Measurements from ENCODE around the gene C17orf58. TPM values are rescaled to one million over a fixed set of nuclear protein-coding genes. Genes with fewer than 3 reads are reported as not detected.
A peak's percentile ranks its signal among the peaks of the same experiment; 100 is the strongest.

C17orf58 gene
- total and polyA plus RNA-seq, 9 of the 15 experiments (the other 6 are each of a cell fraction or from before 2014, with no cell fraction given), result 8.6 to 37.4 (median 27.6) TPM

DNA sequence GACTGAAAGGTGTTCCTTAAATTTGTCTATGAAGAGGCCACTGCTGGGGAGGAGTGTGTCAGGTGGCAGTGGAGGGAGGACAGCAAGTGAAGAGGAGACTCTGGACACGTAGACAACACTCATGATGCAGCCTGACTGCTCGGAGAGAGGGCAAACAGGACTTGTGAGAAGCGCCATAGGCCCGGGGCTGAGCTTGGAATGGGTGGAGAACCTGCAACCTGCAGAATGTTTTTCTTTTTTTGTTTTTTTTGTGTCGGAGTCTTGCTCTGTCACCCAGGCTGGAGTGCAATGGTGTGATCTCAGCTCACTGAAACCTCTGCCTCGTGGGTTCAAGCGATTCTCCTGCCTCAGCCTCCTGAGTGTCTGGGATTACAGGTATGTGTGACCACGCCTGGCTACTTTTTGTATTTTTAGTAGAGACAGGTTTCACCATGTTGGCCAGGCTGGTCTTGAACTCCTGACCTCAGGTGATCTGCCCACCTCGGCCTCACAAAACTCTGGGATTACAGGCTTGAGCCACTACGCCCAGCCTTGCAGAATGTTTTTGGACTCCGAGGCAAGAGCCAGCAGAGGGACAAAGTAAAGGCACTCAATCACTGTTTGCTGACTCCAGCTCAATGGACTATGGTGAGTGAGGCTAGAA is 18.9 kb upstream of the C17orf58 start:
- intact Hi-C loops (cut with micrococcal nuclease), result loop anchor here (10.0 kb wide), 1 partner anchor 180 kb away; no protein-coding TSS in a partner anchor
- H4K20me1 ChIP-seq (replicated peaks; ENCODE audit: control insufficient read depth, insufficient read depth, low read length), result no peaks in the 10 kb centered on the region
- FAIRE-seq (no peak), ATAC-seq (no peak), DNase-seq (ENCODE audit: extremely low read depth in 1 of 4, low spot score in 3 of 4) (no peak)
- no peaks in the 10 kb centered on the region for H3K27me3 ChIP-seq (ENCODE audit: control insufficient read depth in 2 of 2, insufficient read depth in 2 of 2, low read length in 2 of 2)
- H2AFZ ChIP-seq (ENCODE audit: low read depth, low read length), result peak overlapping the region; percentile 77
- H3K9ac ChIP-seq (ENCODE audit: insufficient read depth in 1 of 2, low read depth in 2 of 2, low read length in 2 of 2), result peak overlapping the region in 1 of 2 experiments; percentile 36; a peak in 1 of 4 replicates
- ChIA-PET CTCF (ENCODE audit: low intra/inter-chr PET ratio) (no interaction called here), POLR2A (interaction anchor here (0.9 kb wide), 1 partner anchor 23 kb away, joined by 3 read pairs; no protein-coding TSS in a partner anchor)
- no peaks in the 10 kb centered on the region for H3K9me1 ChIP-seq (ENCODE audit: control insufficient read depth, insufficient read depth, low read length)
- no TSS peak for BruUV-seq (replicated peaks)
- no peak overlapping the region for H3K4me3 ChIP-seq
- H3K27ac ChIP-seq (ENCODE audit: extremely low read depth, low read depth, low read length), result no peak overlapping the region
- peaks cover 6 to 7% of the 10 kb centered on the region in 2 experiments; a peak in 4 of 5 replicates for H3K4me1 ChIP-seq (replicated peaks in 1 of 2; ENCODE audit: control insufficient read depth in 2 of 2, insufficient read depth in 2 of 2, low read length in 2 of 2)
- H3K9me3 ChIP-seq (replicated peaks; ENCODE audit: control insufficient read depth, insufficient read depth, low read depth, low read length), result no peaks in the 10 kb centered on the region; the same call in 1 of the 2 replicates
- in situ Hi-C loops (cut with MboI), result no loop called here
- H3K4me2 ChIP-seq (ENCODE audit: insufficient read depth, low read length), result peak overlapping the region; percentile 62; the same call in 1 of the 2 replicates
- no peaks in the 10 kb centered on the region for H3K79me2 ChIP-seq (ENCODE audit: control insufficient read depth, insufficient read depth, low read length)
- no peaks in the 10 kb centered on the region for H3K36me3 ChIP-seq (ENCODE audit: control insufficient read depth, insufficient read depth, low read length)
- no peak for TF ChIP-seq TRIM28 (IDR thresholded peaks at IDR 0.05)
- TF ChIP-seq GABPB1 (CRISPR knock-in tag; IDR thresholded peaks at IDR 0.05), result no peak
- no peak for TF ChIP-seq KLF13 (tag; IDR thresholded peaks at IDR 0.05; ENCODE audit: borderline replicate concordance, low read depth)
- TF ChIP-seq, protein P1, sequence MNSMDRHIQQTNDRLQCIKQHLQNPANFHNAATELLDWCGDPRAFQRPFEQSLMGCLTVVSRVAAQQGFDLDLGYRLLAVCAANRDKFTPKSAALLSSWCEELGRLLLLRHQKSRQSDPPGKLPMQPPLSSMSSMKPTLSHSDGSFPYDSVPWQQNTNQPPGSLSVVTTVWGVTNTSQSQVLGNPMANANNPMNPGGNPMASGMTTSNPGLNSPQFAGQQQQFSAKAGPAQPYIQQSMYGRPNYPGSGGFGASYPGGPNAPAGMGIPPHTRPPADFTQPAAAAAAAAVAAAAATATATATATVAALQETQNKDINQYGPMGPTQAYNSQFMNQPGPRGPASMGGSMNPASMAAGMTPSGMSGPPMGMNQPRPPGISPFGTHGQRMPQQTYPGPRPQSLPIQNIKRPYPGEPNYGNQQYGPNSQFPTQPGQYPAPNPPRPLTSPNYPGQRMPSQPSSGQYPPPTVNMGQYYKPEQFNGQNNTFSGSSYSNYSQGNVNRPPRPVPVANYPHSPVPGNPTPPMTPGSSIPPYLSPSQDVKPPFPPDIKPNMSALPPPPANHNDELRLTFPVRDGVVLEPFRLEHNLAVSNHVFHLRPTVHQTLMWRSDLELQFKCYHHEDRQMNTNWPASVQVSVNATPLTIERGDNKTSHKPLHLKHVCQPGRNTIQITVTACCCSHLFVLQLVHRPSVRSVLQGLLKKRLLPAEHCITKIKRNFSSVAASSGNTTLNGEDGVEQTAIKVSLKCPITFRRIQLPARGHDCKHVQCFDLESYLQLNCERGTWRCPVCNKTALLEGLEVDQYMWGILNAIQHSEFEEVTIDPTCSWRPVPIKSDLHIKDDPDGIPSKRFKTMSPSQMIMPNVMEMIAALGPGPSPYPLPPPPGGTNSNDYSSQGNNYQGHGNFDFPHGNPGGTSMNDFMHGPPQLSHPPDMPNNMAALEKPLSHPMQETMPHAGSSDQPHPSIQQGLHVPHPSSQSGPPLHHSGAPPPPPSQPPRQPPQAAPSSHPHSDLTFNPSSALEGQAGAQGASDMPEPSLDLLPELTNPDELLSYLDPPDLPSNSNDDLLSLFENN (IDR thresholded peaks at IDR 0.05; ENCODE audit: low read depth in 2 of 2, low read length in 2 of 2), result no peak
- TF ChIP-seq MIER1 (IDR thresholded peaks at IDR 0.05; ENCODE audit: low read depth), result no peak
- no peak for TF ChIP-seq DDX20 (tag; IDR thresholded peaks at IDR 0.05; ENCODE audit: low read depth)
- no peak for TF ChIP-seq CHD1 (IDR thresholded peaks at IDR 0.05; ENCODE audit: low read length)
- TF ChIP-seq ZNF354B (CRISPR knock-in tag; IDR thresholded peaks at IDR 0.05), result no peak
- TF ChIP-seq, protein P2, sequence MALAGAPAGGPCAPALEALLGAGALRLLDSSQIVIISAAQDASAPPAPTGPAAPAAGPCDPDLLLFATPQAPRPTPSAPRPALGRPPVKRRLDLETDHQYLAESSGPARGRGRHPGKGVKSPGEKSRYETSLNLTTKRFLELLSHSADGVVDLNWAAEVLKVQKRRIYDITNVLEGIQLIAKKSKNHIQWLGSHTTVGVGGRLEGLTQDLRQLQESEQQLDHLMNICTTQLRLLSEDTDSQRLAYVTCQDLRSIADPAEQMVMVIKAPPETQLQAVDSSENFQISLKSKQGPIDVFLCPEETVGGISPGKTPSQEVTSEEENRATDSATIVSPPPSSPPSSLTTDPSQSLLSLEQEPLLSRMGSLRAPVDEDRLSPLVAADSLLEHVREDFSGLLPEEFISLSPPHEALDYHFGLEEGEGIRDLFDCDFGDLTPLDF (CRISPR knock-in tag; IDR thresholded peaks at IDR 0.05), result no peak
- TF ChIP-seq RBM22 (IDR thresholded peaks at IDR 0.05; ENCODE audit: low read depth, low read length, poor library complexity, severe bottlenecking), result no peak
- WGBS (ENCODE audit: insufficient coverage, low coverage, missing lambda C conversion rate), result 33% methylated on average over 11 of the region's 11 CpGs
